ENCODE data around the gene ARHGEF3.

ARHGEF3 gene

DNA sequence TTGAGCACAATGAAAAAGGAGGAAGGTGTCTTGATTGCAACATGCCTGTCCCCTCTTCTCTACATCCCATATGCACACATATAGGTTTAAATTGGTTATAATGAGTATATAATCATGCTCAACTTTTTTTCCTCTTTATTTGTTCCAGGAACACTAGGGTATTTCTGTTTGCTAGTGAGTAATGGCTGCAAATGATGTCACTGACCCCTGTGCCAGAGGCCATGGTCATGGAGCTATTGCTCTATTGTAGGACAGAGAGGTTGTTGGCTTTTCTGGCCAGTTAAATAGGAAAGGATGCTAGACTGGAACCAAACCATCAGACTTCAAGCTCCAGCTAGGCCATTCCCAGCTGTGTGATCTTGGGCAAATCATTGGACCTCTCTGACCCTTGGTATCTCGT, 9.6 kb downstream of the ARHGEF3 start:
- no peak for DNase-seq

DNA sequence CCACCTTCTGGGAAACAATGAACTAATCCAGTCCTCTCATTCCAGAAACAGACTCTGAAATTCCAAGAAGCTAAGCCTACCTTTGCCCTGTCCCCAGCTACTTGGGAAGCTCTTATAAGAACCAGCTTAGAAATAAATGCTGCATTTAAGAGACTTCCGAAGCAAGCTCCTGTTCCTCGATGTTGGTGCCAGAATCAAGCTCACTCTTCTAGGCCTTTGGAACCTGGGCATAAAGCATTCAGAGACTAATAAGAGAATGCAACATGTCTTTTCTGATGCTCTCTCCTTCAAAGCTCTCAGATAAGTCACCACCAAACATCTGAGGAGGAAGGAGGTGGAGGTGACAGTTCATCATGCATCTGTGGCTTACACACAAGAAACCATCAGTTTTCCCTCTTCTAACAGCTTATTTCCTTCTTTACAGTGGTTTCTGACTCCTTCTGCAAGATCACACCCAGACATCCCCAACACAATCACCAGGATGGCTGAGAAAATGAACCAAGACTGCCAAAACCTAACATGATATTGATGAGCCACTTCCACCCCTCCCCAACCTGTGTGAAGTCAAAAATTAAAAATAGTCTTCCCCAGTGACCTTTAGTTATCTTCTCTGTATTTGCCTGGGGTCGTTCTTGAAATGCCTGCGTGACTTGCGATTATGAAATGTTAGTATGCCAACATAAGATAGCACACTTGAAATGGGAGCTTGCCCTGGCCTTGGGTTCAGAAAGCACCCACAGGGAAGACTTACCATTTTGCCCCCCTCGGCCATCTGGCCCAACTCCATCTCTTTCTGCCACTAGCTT, 11.5 kb downstream of the ARHGEF3 start:
- DNase-seq = no peak

DNA sequence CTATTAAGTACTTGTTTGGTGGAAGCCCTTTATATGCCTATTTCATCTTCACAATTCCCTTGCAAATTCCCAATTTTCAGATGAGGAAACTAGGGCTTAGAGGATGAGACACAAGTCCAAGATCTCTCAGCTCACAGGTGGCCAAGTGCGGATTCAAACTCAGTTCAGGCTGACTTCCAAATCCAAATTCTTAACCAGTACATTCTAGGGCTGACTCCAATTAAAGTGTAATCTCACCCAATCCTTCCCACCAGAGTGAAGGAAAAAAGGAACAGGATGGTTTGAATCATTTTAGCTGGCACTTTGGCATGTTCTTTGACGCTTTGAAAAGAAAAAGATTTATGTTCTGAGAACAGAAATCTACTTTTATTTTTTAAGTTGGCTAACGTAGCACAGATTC, 12.7 kb downstream of the ARHGEF3 start:
- no peak for DNase-seq

DNA sequence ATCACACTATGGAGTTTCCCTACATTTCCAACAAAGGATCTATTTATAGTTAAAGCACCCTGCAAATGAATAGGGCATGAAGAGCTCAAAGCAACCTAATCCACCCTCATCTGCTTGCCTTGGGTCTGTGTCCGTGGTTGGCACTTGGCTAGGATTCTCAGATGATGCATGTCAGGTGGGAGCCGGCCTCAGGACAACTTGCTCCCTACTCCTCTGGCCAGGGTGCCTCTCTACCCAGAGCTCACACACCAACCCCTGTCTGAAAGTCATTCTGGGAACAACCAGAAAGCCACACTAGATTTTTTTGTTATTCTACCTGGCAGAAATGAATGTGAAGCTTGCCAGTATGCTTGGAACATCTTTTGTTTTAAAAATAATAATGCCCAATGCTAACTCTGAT, 13.2 kb downstream of the ARHGEF3 start:
- DNase-seq = peak; percentile 8

DNA sequence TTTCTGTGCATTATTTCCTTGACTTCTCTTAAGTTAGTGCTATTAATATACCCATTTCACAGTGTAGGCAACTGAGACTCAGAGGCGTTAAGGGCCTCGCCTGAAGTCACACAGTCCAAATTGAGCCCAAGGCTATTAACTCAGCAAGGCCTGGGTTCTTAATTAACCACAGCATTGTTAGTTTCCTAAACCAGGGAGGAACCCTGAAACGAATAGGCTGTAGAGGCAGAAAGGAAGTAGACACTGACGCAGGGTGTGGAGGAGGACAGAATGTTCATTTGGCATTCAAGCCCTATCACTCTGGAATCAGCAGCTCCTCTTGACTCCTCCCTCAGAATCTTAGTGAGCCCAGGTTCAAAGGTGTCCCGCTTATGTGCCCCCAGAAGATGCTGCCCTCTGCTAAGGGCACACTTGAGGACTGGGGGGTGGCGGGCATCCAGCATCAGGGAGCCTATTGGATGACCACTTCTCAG, 13.9 kb downstream of the ARHGEF3 start:
- DNase-seq = no peak

DNA sequence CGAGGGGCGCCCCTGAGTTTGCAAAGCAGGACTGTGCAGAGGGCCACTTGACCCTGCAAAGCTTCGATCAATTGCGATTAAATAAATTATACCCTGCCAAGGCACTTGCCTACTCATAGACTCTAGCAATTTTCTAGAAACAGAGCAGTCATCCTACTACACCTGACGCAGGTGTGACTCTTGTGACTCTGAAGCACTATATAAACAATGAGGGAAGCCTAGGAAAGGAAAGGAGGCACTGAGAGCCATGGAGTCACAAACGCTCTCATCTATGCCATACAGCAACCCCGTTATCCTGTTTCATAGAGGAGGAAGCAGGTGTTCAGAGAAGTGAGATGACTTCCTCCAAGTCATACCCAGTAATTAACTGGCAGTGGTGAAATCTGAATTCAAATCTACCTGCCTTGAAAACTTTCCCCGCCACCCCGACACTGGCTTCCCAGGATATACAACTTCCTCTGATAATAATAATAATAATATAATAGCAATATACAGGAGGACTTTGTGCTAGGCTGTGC, 14.4 kb downstream of the ARHGEF3 start:
- DNase-seq = peak; percentile 18

DNA sequence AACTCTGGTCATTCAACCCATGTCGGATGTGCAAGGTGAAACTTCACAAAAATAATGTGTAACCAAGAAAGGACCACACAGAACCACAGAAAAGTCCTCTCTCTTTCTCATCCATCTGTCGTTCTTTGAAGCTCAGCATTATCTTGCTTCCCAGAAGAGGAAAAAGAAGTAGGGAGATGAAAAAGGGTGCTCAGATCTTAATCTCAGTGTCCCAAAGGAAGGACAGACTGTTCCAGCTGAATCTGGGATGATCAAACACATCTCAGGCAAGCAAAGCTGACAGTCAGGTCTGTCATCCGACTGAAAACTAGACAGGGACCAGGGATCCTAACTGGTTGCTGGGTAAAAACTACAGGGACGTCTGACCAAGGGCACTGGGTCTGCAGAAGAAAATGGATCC, 16.2 kb downstream of the ARHGEF3 start:
- DNase-seq = no peak

DNA sequence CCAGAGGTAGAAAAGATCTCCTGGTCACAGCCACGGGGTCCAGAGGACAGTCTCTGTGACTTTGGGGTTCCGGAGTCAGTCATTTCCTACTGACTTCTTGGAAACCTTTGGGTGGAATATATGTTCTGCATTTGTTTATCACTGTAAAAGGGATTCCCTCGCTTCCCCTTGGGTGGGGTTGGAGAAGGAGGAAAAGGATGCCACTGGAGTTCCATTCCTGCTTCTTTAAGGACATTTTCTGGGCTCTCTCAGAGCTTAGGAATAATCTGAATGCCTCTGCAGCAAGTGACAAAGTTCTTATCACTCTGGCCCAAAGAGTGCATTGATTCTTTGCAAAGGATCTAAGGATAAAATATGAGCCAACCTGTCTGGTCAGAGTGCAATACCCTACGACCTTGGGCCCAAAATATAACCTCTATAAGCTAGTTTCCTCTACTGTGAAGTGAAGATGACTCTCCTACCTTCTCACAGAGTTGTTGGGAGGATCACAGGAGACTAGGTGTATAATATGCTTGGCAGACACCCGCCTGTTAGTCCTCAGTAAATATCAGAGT, 17.2 kb downstream of the ARHGEF3 start:
- no peak for DNase-seq

DNA sequence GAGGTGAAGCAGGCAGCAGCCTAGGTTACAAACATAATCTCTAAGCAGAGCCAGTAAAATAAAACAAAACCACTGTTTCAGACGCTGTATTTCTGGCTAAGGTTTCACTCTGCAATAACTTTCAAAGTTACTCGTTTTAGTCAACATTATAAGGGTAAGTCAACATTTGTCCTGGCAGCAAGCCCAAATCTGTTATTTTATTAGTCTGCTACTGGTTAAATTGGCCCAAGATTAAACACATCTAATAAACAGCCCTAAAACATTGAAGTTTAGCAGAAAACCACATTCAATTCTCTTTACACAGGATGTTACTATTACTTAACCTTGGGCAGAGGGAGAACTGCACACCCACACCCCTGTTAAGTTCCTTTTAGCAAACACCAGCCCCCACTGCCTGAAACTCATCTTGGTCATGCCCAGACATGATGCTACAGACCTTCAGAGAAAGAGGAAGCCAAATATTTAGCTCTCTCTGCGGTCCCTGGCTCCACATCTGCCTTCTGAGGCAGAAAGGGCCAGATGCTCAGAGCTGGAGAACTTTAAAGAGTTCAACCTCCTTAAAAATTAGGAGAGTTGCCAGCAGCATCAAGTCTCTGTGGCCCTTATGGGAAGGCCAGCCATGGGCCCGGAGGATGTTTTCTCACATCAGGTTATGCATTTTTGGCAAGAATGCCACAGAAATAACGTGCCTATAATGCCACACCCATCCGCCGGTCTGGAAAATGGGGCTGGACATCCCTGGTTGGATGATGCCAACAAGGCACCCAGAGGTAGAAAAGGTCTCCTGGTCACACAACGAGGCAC, 17.9 kb downstream of the ARHGEF3 start:
- DNase-seq = peak; percentile 88

DNA sequence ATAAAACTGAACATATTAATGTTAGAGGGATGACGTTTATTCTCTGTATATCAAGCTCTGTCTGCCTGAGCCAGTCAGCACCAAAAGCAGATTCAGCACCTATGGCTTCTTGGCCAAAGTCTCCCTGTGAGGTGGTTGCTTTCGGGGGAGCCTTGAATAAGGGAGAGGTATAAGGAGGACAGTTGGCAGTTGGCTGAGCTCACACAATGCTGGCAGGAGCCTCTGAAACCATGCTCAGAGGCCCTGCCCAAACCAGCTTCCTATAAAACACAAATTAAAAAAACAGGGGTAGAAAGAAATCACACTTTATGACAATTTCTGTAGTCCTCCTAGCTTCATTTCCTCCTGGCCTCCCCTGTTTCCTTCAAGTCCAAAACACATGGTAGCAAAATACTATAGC, 18.8 kb downstream of the ARHGEF3 start:
- DNase-seq = peak; percentile 29

DNA sequence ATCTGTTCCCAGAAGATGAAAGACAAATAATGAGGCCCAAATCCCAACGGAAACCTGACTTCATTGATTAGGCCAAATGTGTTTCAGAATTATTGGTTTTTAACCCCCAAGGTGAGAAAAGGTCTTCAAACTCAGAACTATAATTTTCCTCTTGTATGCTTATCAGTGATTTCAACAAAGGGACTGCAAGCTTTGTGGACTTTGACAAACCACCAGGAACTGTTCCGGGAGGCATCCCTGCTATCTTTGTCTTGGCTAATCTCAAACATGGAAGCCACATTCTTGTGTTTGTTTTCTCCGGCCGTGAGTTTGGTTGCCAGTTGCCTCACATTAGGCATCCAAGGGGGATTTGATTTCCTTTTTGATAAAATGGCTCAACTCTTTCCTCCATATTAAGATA, 19.5 kb downstream of the ARHGEF3 start:
- DNase-seq = no peak

DNA sequence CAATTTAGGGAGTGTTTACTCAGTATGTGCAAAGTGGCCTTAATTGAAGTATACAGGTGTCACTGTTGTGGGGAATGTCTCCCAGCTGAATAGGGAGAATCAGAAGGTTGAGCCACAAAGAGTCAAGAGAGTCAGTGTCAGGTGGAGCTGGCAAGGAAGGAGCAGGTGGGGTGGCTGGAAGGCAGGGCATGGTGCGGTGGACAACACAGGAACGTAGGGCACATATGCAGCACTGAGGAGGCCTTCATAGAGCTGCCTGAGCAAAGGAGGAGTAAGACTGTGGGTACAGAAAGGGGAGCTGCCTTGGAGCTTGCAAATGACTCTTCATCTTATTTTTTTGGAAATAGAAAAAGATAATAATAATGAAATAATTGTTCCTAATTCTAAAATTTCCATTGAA, 20.0 kb downstream of the ARHGEF3 start:
- peak; percentile 31 for DNase-seq

DNA sequence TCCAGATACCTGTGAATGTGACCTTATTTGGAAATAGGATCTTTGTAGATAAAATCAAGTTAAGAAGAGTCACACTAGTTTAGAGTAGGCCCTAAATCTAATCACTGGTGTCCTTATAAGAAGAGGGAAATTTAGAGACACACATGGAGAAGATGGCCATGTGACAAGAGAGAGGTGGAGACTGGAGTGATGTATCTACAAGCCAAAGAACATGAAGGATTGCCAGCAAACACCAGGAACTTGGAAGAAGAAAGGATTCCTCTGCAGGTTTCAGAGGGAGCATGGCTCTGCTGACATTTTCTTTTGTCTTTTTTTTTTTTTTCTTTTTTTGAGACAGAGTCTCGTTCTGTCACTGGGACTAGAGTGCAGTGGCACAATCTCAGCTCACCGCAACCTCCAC, 20.8 kb downstream of the ARHGEF3 start:
- DNase-seq = no peak

DNA sequence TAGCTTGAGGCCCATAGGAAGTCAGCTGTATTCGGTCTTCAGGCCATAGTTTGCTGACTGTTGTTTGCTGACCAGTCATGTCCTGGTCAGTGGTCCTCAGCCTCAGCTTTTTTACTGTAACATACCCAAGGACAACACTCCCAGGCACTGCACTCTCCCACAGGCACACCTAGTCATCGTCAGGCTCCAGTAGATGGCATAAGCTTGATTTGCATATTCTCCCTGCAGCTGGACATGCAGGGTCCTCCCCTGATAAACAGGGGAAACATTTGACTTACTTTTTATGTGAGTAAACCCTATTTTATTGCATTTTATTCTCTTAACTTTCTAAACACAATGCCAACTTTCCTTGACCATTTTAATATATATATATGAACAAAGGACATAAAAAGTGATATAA, 22.9 kb downstream of the ARHGEF3 start:
- DNase-seq = no peak

DNA sequence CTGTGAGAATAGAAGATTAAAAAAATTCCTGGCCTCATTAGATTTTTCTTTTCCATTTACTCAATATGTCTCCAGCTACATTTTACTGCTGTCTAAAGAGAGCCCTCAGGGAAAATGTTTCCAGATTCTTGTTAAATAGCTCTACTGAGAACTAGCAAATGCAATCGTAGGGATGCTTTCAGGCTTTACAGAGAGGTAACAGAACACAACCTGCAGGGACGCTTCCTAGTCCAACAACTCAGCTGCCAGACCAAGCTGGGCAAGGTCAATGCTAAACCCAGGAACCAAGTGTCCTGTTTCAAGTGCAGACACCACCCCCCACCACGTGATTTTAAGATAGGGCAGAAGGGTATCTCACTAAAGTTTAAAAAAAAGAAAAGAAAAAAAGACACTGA, 25.2 kb downstream of the ARHGEF3 start:
- no peak for DNase-seq

DNA sequence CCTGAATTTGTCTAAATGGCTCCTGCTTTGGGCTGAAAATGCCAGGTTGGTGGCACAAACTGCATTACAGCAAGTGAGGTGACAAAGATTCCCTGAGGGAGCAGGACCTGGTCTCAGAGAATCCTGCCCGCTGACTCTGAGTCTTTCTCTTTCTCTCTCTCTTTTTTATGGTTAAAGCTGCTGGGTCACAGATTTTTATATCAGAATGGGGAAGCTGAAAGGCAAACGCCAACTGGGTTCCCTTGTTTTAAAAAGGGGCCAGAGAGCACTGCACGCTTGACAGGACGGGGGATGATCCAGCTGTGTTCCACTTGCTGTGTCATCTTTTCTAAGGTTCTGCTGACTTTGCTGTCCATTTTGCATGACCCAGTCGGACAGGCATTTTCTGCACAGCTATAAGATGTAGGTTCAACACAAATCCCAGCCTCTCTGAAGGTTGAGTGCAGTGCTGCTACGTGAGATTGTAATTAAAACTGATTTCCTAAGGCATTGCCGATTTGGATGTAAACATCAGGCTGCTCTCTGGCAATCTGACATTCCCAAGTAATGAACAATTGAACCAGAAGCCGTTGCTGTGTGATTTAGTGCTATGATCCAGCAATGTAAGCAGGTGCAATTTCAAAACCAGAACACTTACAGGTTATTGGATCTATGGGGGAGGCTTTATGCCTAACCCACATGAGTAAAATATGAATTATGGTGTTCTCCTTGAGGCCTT, 25.8 kb downstream of the ARHGEF3 start:
- peak; percentile 32 for DNase-seq

DNA sequence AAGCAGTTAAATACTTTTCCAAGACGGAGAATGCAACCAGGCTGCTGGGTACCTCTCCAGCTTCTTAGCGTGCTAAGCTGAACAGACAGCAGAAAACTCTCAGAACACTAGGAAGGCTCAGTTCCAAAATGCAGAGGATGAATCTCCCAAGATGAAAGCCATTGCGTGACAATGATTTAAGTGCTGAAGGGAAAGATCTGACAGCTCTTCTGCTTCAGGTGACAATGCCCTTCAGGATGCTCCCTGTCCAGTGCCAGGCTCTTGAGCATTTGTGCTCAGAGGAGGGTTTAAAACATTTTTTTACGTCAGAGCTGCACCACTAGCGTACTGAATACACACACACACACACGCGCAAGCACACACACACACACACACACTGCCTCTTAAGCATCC, 26.3 kb downstream of the ARHGEF3 start:
- DNase-seq = no peak

DNA sequence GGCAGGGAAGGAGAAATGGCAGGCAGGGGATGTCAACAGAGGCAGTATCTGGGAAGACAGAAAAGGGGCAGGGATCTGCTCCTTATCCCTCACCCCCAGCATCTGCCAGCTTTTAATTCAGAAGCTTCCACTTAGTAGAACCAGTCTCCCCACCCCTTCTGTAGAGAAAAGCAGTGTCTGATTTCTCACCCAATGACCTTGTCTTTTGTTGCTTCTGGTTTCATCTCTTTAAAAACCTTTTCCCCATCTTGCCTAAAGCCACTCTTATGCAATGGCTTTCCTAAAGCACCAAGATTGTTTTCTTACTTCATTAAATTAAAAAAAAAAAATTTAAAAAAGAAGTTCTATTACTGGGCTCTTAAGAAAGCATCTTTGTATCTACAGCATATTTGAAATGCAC, 27.8 kb downstream of the ARHGEF3 start:
- peak; percentile 59 for DNase-seq

DNA sequence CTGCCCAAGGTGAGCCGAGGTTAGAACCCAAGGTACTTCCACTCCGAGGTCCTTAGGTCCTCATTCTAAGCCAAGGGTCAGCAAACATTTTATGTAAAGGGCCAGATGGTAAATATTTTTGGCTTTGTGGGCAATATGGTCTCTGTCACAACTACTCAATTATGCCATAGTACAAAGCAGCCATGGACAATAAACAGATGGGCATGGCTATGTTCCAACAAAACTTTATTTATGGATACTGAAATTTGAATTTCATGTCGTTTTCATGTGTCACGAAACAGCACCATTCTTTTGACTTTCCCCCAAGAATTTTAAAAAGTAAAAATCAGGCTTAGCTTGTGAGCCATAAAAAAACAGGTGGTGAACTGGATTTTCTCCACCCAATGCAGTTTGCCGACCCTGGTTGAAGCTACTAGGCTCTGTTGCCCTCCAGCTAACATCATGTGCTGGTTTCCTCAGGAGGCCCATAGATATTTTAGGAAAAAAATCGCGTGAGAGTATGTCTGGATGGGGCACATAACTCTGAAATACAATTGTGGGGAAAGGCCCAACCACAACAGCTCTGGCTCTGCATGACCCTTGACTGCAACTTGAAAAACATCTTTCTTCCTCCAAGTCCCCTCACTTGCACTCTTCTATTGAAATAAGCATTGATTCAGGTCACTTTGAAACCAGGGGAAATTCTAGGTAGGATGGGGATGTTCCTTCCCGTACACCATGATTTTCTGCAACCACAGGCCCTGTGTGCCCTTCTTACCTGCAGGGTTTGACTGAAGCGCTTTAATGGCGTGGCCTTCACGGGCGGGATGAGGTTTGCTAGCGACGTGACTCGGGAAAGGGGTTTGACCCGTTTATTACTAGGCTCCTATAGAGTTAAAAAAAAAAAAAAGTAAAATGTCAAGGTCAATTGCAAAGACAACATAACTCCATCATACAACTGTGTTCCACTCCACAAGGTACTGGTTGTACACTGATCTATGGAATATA, 28.5 kb downstream of the ARHGEF3 start:
- DNase-seq = no peak

DNA sequence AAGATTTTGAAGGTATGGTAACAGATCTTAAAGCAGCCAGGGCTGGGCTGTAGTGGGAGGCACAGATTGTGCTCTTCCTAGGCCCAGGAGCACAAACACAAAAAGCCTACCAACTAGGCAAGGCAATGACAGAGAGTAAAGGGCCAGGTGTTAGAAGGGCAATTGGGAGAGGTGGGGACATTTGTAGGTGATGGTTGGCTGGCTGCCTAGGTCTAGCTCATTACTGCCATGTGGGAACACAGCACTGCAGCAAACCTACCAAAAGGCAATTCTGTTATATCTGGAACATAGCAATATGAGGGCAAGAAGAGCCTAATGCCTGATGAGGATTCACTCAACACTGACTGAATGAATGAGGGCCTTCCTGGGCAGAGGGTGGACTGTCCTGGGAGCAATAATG, 30.4 kb downstream of the ARHGEF3 start:
- DNase-seq = peak; percentile 49

DNA sequence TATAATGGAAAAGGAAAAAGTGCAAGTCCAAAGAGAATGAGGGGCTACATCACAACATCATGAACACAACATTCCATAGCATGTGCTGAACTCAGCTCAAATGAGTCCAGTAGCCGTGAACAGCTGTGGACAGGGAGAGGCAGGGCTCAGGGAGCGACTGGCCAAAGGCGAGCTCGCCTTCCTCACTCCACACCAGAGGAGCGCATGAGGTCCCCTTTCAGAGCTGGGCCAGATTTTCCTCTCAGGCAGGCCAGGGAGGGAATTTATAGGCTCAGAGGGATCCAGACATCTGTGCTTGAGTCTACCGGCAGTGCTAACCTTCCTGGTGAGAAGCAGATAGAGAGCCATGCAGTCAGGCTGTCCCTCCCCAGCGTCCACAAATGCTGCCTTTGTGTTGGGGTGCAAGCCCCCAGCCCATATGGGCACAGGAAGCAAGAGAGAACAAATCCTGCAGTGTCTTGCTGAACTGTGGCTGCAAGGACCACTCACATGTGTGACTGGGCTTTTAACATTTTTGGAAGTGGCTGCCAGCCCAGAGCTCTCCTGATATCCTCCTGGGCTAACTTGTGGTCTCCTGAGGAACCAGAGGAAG, 32.5 kb downstream of the ARHGEF3 start:
- no peak for DNase-seq

Data from NCI-H69 (cell line).